MM.1S (cell line): ENCODE data around the gene CASTOR2.
A peak's percentile ranks its signal among the peaks of the same experiment; 100 is the strongest.

Experiments used
- DNase-seq: peaks from one replicate; pipeline ENCODE4 v3.0.0-alpha.2; 2015
- H2AFZ ChIP-seq: fragments of 300-600 bp; sonication (generic); 2 replicates; pipeline ENCODE4 v1.6.0; 2016; ENCODE audit warnings: antibody characterized with exemption, low read length
- H3F3A ChIP-seq: fragments of 300-600 bp; sonication (generic); 2 replicates; pipeline ENCODE4 v1.6.1; 2016; ENCODE audit warnings: mild to moderate bottlenecking, antibody characterized with exemption, low read length, moderate library complexity, mixed read lengths; ENCODE audit not compliant: insufficient read depth
- H3K27ac ChIP-seq: fragments of 300-600 bp; sonication (generic); 2 replicates; pipeline ENCODE4 v1.5.1; 2016; ENCODE audit warnings: mild to moderate bottlenecking, low read length
- H3K27me3 ChIP-seq: fragments of 300-600 bp; sonication (generic); replicated peaks from 2 replicates; pipeline ENCODE4 v1.6.0; 2016; ENCODE audit warnings: low read length; ENCODE audit not compliant: insufficient read depth
- H3K36me3 ChIP-seq: fragments of 300-600 bp; sonication (generic); replicated peaks from 2 replicates; pipeline ENCODE4 v1.6.1; 2016; ENCODE audit warnings: mild to moderate bottlenecking, low read length, mixed read lengths; ENCODE audit not compliant: insufficient read depth
- H3K4me1 ChIP-seq: fragments of 300-600 bp; sonication (generic); 2 replicates; pipeline ENCODE4 v1.6.1; 2016; ENCODE audit warnings: low read length, mixed read lengths
- H3K4me2 ChIP-seq: fragments of 300-600 bp; sonication (generic); 2 replicates; pipeline ENCODE4 v1.6.0; 2016; ENCODE audit warnings: low read depth, low read length
- H3K4me3 ChIP-seq: fragments of 300-600 bp; sonication (generic); 2 replicates; pipeline ENCODE4 v1.5.1; 2016; ENCODE audit warnings: low read length, mixed read lengths
- H3K79me2 ChIP-seq: fragments of 300-600 bp; sonication (generic); 2 replicates; pipeline ENCODE4 v1.6.1; 2016; ENCODE audit warnings: mixed run types, low read length, mixed read lengths
- H3K9ac ChIP-seq: fragments of 300-600 bp; sonication (generic); 2 replicates; pipeline ENCODE4 v1.6.1; 2016; ENCODE audit warnings: low read length, mixed read lengths
- H3K9me2 ChIP-seq: fragments of 300-600 bp; sonication (generic); replicated peaks from 2 replicates; pipeline ENCODE4 v1.6.1; 2016; ENCODE audit warnings: mild to moderate bottlenecking, low read length, mixed read lengths; ENCODE audit not compliant: insufficient read depth
- H3K9me3 ChIP-seq: fragments of 300-600 bp; sonication (generic); replicated peaks from 2 replicates; pipeline ENCODE4 v1.6.1; 2016; ENCODE audit warnings: mild to moderate bottlenecking, low read length, mixed read lengths; ENCODE audit not compliant: insufficient read depth
- H4K20me1 ChIP-seq: fragments of 300-600 bp; sonication (generic); 2 replicates; pipeline ENCODE4 v1.6.1; 2016; ENCODE audit warnings: mild to moderate bottlenecking, low read length, moderate library complexity, mixed read lengths; ENCODE audit not compliant: insufficient read depth
- EZH2 ChIP-seq: fragments of 300-600 bp; sonication (generic); optimal IDR thresholded peaks from 2 replicates; pipeline ENCODE3; 2017; ENCODE audit warnings: low read depth, mild to moderate bottlenecking, antibody characterized with exemption, low read length, mixed read lengths
- EZH2phosphoT487 ChIP-seq: fragments of 300-600 bp; sonication (generic); IDR thresholded peaks from 2 replicates; pipeline ENCODE4 v1.6.1; 2018; ENCODE audit warnings: antibody characterized with exemption, low read length
- TF ChIP-seq, protein P1 (sequence below): fragments of 300-600 bp; sonication (generic); IDR thresholded peaks from 2 replicates; pipeline ENCODE4 v1.5.1; 2016; ENCODE audit warnings: antibody characterized with exemption, low read length, mixed read lengths

The CASTOR2 gene

DNA sequence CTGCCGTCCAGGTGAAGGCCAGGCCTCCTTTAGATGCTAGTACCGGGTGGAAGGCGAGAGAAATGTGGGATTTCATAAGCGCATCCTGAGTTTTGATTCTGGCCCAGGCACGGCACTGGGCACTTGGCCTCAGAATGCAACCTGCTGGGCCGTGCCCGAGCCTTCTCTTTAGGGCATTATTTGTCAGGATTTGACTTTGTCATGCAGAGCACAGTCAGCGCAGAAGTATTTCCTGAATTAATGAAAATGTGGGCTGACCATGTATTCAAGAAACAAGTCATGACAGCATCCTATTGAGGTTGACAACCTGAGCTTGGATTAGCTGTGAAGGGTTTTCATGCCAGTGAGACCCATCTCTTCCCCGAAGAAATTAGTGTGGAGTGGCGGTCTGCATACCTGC is 74.7 kb downstream of the CASTOR2 start:
- H3K79me2 ChIP-seq = no peaks in the 10 kb centered on the region
- no peaks in the 10 kb centered on the region for H3K9me2 ChIP-seq
- no peaks in the 10 kb centered on the region for H4K20me1 ChIP-seq
- H3K4me1 ChIP-seq = peaks cover 15% of the 10 kb centered on the region; the same call in 1 of the 2 replicates
- no peak overlapping the region for H3K4me2 ChIP-seq
- no peak overlapping the region for H3K9ac ChIP-seq
- H2AFZ ChIP-seq = no peak overlapping the region
- no peak for DNase-seq
- TF ChIP-seq EZH2 (no peak), EZH2phosphoT487 (no peak)
- TF ChIP-seq, protein P1, sequence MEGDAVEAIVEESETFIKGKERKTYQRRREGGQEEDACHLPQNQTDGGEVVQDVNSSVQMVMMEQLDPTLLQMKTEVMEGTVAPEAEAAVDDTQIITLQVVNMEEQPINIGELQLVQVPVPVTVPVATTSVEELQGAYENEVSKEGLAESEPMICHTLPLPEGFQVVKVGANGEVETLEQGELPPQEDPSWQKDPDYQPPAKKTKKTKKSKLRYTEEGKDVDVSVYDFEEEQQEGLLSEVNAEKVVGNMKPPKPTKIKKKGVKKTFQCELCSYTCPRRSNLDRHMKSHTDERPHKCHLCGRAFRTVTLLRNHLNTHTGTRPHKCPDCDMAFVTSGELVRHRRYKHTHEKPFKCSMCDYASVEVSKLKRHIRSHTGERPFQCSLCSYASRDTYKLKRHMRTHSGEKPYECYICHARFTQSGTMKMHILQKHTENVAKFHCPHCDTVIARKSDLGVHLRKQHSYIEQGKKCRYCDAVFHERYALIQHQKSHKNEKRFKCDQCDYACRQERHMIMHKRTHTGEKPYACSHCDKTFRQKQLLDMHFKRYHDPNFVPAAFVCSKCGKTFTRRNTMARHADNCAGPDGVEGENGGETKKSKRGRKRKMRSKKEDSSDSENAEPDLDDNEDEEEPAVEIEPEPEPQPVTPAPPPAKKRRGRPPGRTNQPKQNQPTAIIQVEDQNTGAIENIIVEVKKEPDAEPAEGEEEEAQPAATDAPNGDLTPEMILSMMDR = no peak
- H3K27me3 ChIP-seq = no peaks in the 10 kb centered on the region
- H3K9me3 ChIP-seq = no peaks in the 10 kb centered on the region
- no peak overlapping the region for H3K4me3 ChIP-seq
- no peaks in the 10 kb centered on the region for H3K36me3 ChIP-seq
- no peak overlapping the region for H3K27ac ChIP-seq
- H3F3A ChIP-seq = peaks cover 4% of the 10 kb centered on the region; the same call in 1 of the 2 replicates

GRCh38 chr7:75039709-75040108 is 75.2 kb downstream of the CASTOR2 start:
- no peaks in the 10 kb centered on the region for H3K79me2 ChIP-seq
- TF ChIP-seq, protein P1 = no peak
- TF ChIP-seq EZH2phosphoT487 (no peak), EZH2 (no peak)
- no peaks in the 10 kb centered on the region for H3K36me3 ChIP-seq
- H3K4me1 ChIP-seq = peaks cover 15% of the 10 kb centered on the region; the same call in 1 of the 2 replicates
- no peaks in the 10 kb centered on the region for H4K20me1 ChIP-seq
- DNase-seq = no peak
- no peak overlapping the region for H3K9ac ChIP-seq
- H3K9me3 ChIP-seq = no peaks in the 10 kb centered on the region
- no peak overlapping the region for H3K4me3 ChIP-seq
- no peaks in the 10 kb centered on the region for H3K9me2 ChIP-seq
- no peaks in the 10 kb centered on the region for H3K27me3 ChIP-seq
- H2AFZ ChIP-seq = no peak overlapping the region
- H3K27ac ChIP-seq = no peak overlapping the region; the same call in 1 of the 2 replicates
- no peak overlapping the region for H3K4me2 ChIP-seq
- H3F3A ChIP-seq = peaks cover 4% of the 10 kb centered on the region; the same call in 1 of the 2 replicates

DNA sequence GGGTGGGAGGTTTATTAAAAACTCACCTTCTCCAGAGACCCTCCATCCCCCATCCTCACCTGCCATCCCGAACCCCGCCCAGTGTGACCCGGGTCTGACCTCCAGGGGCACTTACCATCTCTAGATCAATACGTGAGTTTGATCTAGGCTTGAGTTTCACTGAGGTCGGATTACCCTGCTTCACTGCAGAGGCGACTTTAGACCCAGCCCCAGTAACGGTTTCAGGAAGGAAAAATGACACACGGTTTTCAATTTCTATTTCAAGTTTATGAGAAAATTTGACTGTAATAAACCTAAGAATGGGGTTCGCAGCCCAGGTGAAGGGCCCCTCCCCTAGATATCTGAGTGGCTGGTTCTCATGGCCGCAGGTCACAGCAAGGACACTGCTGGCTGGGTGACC is 76.0 kb downstream of the CASTOR2 start:
- no peaks in the 10 kb centered on the region for H3K27me3 ChIP-seq
- H3K4me2 ChIP-seq = peak overlapping the region; percentile 27; the same call in 1 of the 2 replicates
- H3K4me1 ChIP-seq = peaks cover 15% of the 10 kb centered on the region; the same call in 1 of the 2 replicates
- no peaks in the 10 kb centered on the region for H3K9me2 ChIP-seq
- H3K27ac ChIP-seq = peak overlapping the region; percentile 47; the same call in 1 of the 2 replicates
- no peak overlapping the region for H3K9ac ChIP-seq
- H3F3A ChIP-seq = peaks cover 4% of the 10 kb centered on the region; the same call in 1 of the 2 replicates
- no peak overlapping the region for H3K4me3 ChIP-seq
- no peaks in the 10 kb centered on the region for H3K36me3 ChIP-seq
- TF ChIP-seq, protein P1 = no peak
- no peak for TF ChIP-seq EZH2
- TF ChIP-seq EZH2phosphoT487 = no peak
- no peaks in the 10 kb centered on the region for H4K20me1 ChIP-seq
- no peak overlapping the region for H2AFZ ChIP-seq
- H3K9me3 ChIP-seq = no peaks in the 10 kb centered on the region
- H3K79me2 ChIP-seq = no peaks in the 10 kb centered on the region
- peak; percentile 80 for DNase-seq
